ENCODE data around the gene AKNAD1. TPM values are rescaled to one million over a fixed set of nuclear protein-coding genes. Genes with fewer than 3 reads are reported as not detected.

Gene AKNAD1
- total RNA-seq, 2 donors from 2014 or later: not detected

DNA sequence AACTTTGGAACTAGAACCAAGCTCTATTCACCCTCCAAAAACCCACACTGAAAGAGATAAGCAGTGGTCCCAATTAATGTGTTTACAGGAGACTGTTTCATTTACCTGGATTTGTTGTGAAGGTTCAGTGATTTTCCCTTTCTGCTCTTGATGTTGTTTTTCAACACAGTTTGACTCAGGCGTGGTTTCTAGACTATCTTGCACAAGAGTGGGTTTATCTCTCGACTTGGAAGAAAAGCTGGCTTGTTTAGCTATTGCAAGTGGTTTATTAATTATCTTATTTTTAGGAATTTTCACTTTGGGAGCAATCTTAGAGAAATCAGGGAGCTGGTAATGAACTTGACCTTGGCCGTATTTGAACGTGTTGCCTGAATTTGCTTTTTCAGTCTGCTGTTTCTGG is 5.3 kb downstream of the AKNAD1 start:
- TF ChIP-seq CTCF (IDR thresholded peaks at IDR 0.05): no peak
- Histone ChIP-seq H3K27me3 (no peaks in the 10 kb centered on the region), H3K4me1 (peaks cover 0 to 10% of the 10 kb centered on the region in 2 donors), H3K36me3 (no peaks in the 10 kb centered on the region), H3K27ac (no peak overlapping the region), H3K4me3 (no peak overlapping the region), H3K9me3 (no peaks in the 10 kb centered on the region)
- no peak for DNase-seq (ENCODE audit: low spot score)

DNA sequence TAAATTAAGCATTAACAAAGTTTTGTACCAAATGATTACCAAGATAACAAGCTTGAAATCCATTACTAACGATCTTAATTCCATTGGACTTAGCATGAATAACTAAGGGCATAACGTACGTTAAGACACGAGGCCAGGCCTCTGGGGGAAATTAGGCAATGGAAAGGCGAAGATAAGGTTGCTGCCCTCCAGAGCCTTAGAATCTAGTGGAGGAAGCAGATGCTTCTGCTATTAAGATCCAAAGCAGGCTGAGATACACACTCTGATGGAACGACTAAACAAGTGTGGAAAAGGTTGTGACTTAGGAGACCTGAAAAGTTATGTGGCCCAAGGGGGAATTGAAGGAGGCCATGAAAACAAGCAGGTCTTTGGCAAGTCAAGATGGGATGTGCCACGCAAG is 6.0 kb downstream of the AKNAD1 start:
- no peak overlapping the region for H3K27ac ChIP-seq
- H3K4me1 ChIP-seq: peaks cover 0 to 10% of the 10 kb centered on the region in 2 donors
- H3K36me3 ChIP-seq: no peaks in the 10 kb centered on the region
- H3K9me3 ChIP-seq: no peaks in the 10 kb centered on the region
- DNase-seq (ENCODE audit: low spot score): no peak
- H3K27me3 ChIP-seq: no peaks in the 10 kb centered on the region
- H3K4me3 ChIP-seq: no peak overlapping the region
- TF ChIP-seq CTCF (IDR thresholded peaks at IDR 0.05): no peak

- no peaks in the 10 kb centered on the region for H3K27me3 ChIP-seq
- no peaks in the 10 kb centered on the region for H3K9me3 ChIP-seq
- no peak for DNase-seq (ENCODE audit: low spot score)
- H3K27ac ChIP-seq: no peak overlapping the region
- no peak overlapping the region for H3K4me3 ChIP-seq
- peaks cover 0 to 10% of the 10 kb centered on the region in 2 donors for H3K4me1 ChIP-seq
- TF ChIP-seq CTCF (IDR thresholded peaks at IDR 0.05): no peak
- no peaks in the 10 kb centered on the region for H3K36me3 ChIP-seq
These were observed 8.1 kb downstream of the AKNAD1 start for GRCh38 chr1:108848806-108849205.

GRCh38 chr1:108847494-108847893 is 9.4 kb downstream of the AKNAD1 start:
- H3K27me3 ChIP-seq: no peaks in the 10 kb centered on the region
- DNase-seq (ENCODE audit: low spot score): no peak
- peaks cover 0 to 16% of the 10 kb centered on the region in 2 donors for H3K4me1 ChIP-seq
- TF ChIP-seq CTCF (IDR thresholded peaks at IDR 0.05): no peak
- no peaks in the 10 kb centered on the region for H3K36me3 ChIP-seq
- no peak overlapping the region for H3K4me3 ChIP-seq
- H3K27ac ChIP-seq: no peak overlapping the region
- no peaks in the 10 kb centered on the region for H3K9me3 ChIP-seq

DNA sequence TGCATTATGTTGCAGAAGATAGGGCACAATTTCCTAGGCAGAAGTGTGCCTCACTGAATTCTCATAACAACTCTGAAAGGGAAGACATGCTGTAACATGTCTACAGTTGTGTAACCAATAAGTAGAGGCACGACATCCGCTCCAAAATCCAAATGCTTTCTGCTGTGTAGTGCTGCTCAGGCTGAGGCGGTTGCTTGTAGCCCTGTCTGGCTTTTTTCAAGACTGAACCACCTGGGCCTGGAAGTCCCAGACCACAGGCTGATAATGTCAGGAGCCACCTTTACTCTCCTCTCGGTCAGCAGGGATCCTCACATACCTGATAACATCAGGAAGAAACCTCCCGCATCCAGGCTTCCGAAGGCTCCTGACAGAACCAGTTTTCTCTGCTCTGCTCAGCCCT is 10.9 kb downstream of the AKNAD1 start:
- Histone ChIP-seq H3K4me3 (no peak overlapping the region), H3K9me3 (no peaks in the 10 kb centered on the region), H3K27ac (no peak overlapping the region), H3K4me1 (peaks cover 0 to 16% of the 10 kb centered on the region in 2 donors), H3K36me3 (no peaks in the 10 kb centered on the region), H3K27me3 (no peaks in the 10 kb centered on the region)
- TF ChIP-seq CTCF (IDR thresholded peaks at IDR 0.05): no peak
- no peak for DNase-seq (ENCODE audit: low spot score)

DNA sequence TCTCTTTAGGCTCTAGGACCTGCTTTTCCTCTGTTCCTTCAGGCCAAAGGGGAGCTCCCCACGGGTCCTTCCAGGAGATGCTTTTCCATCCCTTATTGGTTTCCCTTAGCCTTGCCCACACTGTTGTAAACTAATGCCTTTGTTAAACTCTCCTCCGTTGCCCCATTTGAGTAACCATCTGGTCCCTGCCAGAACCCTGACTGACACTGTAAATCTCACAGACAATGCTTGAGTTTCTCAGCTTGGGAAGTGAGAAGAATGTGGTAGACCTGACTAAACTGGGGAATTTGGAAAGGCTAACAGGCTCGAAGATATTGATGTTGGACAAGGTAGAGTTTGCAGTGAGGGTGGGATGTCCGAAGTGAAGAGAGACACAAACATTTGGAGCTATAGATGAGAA is 11.4 kb downstream of the AKNAD1 start:
- no peaks in the 10 kb centered on the region for H3K9me3 ChIP-seq
- H3K36me3 ChIP-seq: no peaks in the 10 kb centered on the region
- TF ChIP-seq CTCF (IDR thresholded peaks at IDR 0.05): no peak
- H3K4me1 ChIP-seq: peaks cover 0 to 16% of the 10 kb centered on the region in 2 donors
- H3K4me3 ChIP-seq: no peak overlapping the region
- no peaks in the 10 kb centered on the region for H3K27me3 ChIP-seq
- no peak overlapping the region for H3K27ac ChIP-seq
- no peak for DNase-seq (ENCODE audit: low spot score)
